Liver (tissue), 3 donors: ENCODE measurements around the gene PPP1R1A.

Experiments used
- ATF3 ChIP-seq: IDR thresholded peaks from 2 replicates; pipeline ENCODE4 v1.6.1; 2016; ENCODE audit warnings: antibody characterized with exemption
- CTCF ChIP-seq: fragments of 150-350 bp; IDR thresholded peaks from 2 replicates; pipeline ENCODE4 v1.5.1; 2017; ENCODE audit warnings: improper control_type of control experiment, low read depth, low read length; ENCODE audit not compliant: missing input control
- GABPA ChIP-seq, 2 donors: IDR thresholded peaks in 1 of 2; conservative IDR thresholded peaks in 1 of 2; 2 replicates each; pipeline ENCODE4 v1.6.1; 2016; ENCODE audit warnings: antibody characterized with exemption in 2 of 2, mild to moderate bottlenecking in 1 of 2, moderate library complexity in 1 of 2
- JUND ChIP-seq, 2 donors: IDR thresholded peaks; 2 replicates each; pipeline ENCODE4 v1.6.1; 2016; ENCODE audit warnings: antibody characterized with exemption in 2 of 2
- MAX ChIP-seq: IDR thresholded peaks from 2 replicates; pipeline ENCODE4 v1.6.1; 2016; ENCODE audit warnings: antibody characterized with exemption
- RAD21 ChIP-seq, 2 donors: IDR thresholded peaks; 2 replicates each; pipeline ENCODE4 v1.6.1; 2016; ENCODE audit warnings: antibody characterized with exemption in 2 of 2, mild to moderate bottlenecking in 2 of 2
- REST ChIP-seq: IDR thresholded peaks from 2 replicates; pipeline ENCODE4 v1.6.1; 2016; ENCODE audit warnings: antibody characterized with exemption, mild to moderate bottlenecking
- RXRA ChIP-seq, 2 donors: IDR thresholded peaks; 2 replicates each; pipeline ENCODE4 v1.6.1; 2017 to 2018; ENCODE audit warnings: antibody characterized with exemption in 2 of 2, mild to moderate bottlenecking in 1 of 2
- SP1 ChIP-seq: IDR thresholded peaks from 2 replicates; pipeline ENCODE4 v1.6.1; 2018; ENCODE audit warnings: antibody characterized with exemption, mild to moderate bottlenecking
- TAF1 ChIP-seq: conservative IDR thresholded peaks from 2 replicates; pipeline ENCODE4 v1.6.1; 2016; ENCODE audit warnings: antibody characterized with exemption, mild to moderate bottlenecking
- YY1 ChIP-seq: IDR thresholded peaks from 2 replicates; pipeline ENCODE4 v1.6.1; 2016; ENCODE audit warnings: antibody characterized with exemption, mild to moderate bottlenecking
- ZBTB33 ChIP-seq: IDR thresholded peaks from 2 replicates; pipeline ENCODE4 v1.6.1; 2016; ENCODE audit warnings: antibody characterized with exemption
- donor health status: healthy.
- donor health status: healthy.

GRCh38 chr12:54612225-54612750 lies 23.8 kb upstream of the PPP1R1A start:
- TF ChIP-seq CTCF (no peak), RAD21 (IDR thresholded peaks at IDR 0.05) (no peak), GABPA (IDR thresholded peaks at IDR 0.05 in 1 of 2, conservative IDR thresholded peaks at IDR 0.05 in 1 of 2) (no peak), RXRA (IDR thresholded peaks at IDR 0.05) (no peak), REST (no peak), SP1 (no peak), ATF3 (no peak), MAX (no peak), ZBTB33 (no peak), YY1 (no peak), JUND (IDR thresholded peaks at IDR 0.05) (no peak), TAF1 (no peak)
